Progenitor cell of endocrine pancreas (in vitro differentiated cells): ENCODE results near the gene RNASE13. TPM values are rescaled to one million over a fixed set of nuclear protein-coding genes. Genes with fewer than 3 reads are reported as not detected.

Source experiments
- microRNA-seq: library from miRNA; unstranded; fragments of <30 nt; microRNA quantifications from one replicate; pipeline ENCODE4 v1.1.0, GENCODE V29; 2020; ENCODE audit warnings: borderline number of aligned reads; ENCODE audit not compliant: unreplicated experiment
- total RNA-seq: library from RNA; stranded (reverse); gene quantifications from 2 replicates; pipeline ENCODE4 v1.2.1, GENCODE V29; 2021

The RNASE13 gene
- total RNA-seq, 1 donor from 2014 or later: not detected

Small RNA genes within 50 kb of the gene (microRNA-seq; reads per million reads assigned to microRNA genes)
- not detected for gene MIR6717

Other genes with a start within 250 kb of the RNASE13 start
- gene RNASE1, start 232.0 kb downstream of the RNASE13 start, total RNA-seq: 4.5 and 7.1 TPM in 2 replicates
- not detected in 2 replicates for gene RNASE3, start 143.4 kb downstream of the RNASE13 start, total RNA-seq
- gene RNASE2, start 79.3 kb downstream of the RNASE13 start, total RNA-seq: not detected in 2 replicates
- gene METTL17, start 44.8 kb downstream of the RNASE13 start, total RNA-seq: 95.9 and 100 TPM in 2 replicates
- not detected in 2 replicates for gene SLC39A2, start 35.5 kb downstream of the RNASE13 start, total RNA-seq
- gene NDRG2, start 9.7 kb downstream of the RNASE13 start, total RNA-seq: 58.6 and 61.5 TPM in 2 replicates
- 0.84 TPM in 1 of 2 replicates, not detected in the other for gene TPPP2, start 4.6 kb downstream of the RNASE13 start, total RNA-seq
- not detected in 2 replicates for gene RNASE7, start 7.6 kb upstream of the RNASE13 start, total RNA-seq
- not detected in 2 replicates for gene RNASE8, start 23.0 kb upstream of the RNASE13 start, total RNA-seq
- gene ARHGEF40, start 35.5 kb upstream of the RNASE13 start, total RNA-seq: 57.3 and 65.3 TPM in 2 replicates
- 103 and 111 TPM in 2 replicates for gene ZNF219, start 63.8 kb upstream of the RNASE13 start, total RNA-seq
- 1.1 and 1.4 TPM in 2 replicates for gene TMEM253, start 66.3 kb upstream of the RNASE13 start, total RNA-seq
- gene OR5AU1, start 121.3 kb upstream of the RNASE13 start, total RNA-seq: not detected in 2 replicates
- gene HNRNPC, start 234.6 kb upstream of the RNASE13 start, total RNA-seq: 676 and 690 TPM in 2 replicates
- gene RPGRIP1, start 245.3 kb upstream of the RNASE13 start, total RNA-seq: 0.19 and 0.58 TPM in 2 replicates